ENCODE results near the gene RAI1.

The RAI1 gene

DNA sequence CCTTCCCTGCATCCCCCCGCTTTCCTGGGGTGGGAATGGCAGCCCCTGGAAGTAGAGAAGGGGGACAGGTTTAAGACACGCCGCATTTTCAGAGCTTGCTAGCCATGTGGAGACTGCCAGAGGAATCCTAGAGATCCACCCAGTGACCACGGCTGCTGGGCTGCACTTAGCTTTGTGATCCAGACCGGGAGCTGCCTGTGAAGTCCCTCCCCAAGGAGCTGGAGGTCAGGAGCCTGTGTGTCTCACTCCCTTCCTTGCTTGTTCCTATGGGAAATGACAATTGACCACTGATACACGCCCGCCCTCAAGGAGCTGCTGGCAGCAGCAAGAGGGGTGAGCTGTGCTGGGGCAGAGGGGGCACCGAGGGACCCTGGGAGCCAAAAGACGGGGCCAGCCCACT, 81.9 kb downstream of the RAI1 start:
- no peak for TF ChIP-seq Cebpa-rat (IDR thresholded peaks at IDR 0.05)
- H3K27ac ChIP-seq, result peak overlapping the region in 2 of 11 experiments; percentile 10 to 22; a peak in 3 of 22 replicates
- H3K4me1 ChIP-seq, result peaks cover 44 to 100% (median 94%) of the 10 kb centered on the region in 10 experiments
- H3K4me3 ChIP-seq, result no peak overlapping the region
- H3K27me3 ChIP-seq, result no peaks in the 10 kb centered on the region
- no peaks in the 10 kb centered on the region for H3K9me3 ChIP-seq (replicated peaks in 1 of 11)
- H3K9ac ChIP-seq, result peak overlapping the region in 7 of 11 experiments; percentile 6 to 41 (median 16); a peak in 9 of 22 replicates
- peaks cover 4 to 30% (median 9%) of the 10 kb centered on the region in 11 experiments; a peak in 12 of 22 replicates for H3K36me3 ChIP-seq
- H3K4me2 ChIP-seq, result peak overlapping the region; percentile 69 to 89 (median 79); a peak in 20 of 22 replicates
- peaks cover 94 to 100% (median 100%) of the 10 kb centered on the region in 11 experiments; a peak in 21 of 22 replicates for H4K20me1 ChIP-seq

DNA sequence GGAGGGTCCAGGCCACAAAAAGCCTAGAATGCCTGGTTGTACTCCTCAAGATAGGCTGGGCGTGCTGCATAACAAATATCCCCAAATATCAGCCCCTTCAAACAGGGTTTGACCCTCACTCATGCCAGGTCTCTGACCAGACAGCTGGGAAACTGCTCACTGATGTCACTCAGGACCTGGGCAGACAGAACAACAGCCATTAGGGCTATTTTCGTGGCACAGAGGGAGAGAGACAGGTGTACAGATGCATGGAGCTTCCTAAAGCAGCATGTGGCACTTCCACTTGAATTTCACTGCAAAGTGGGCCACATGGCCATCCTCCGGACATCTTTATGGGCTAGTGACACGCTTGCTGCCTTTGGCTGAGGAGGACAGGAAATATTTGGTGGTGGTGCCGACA, 82.5 kb downstream of the RAI1 start:
- no peaks in the 10 kb centered on the region for H3K27me3 ChIP-seq
- H3K9me3 ChIP-seq (replicated peaks in 1 of 11), result no peaks in the 10 kb centered on the region
- no peak for TF ChIP-seq Cebpa-rat (IDR thresholded peaks at IDR 0.05)
- peak overlapping the region in 4 of 11 experiments; percentile 1 to 22 (median 16); a peak in 4 of 22 replicates for H3K27ac ChIP-seq
- H3K36me3 ChIP-seq, result peaks cover 4 to 30% (median 9%) of the 10 kb centered on the region in 11 experiments; a peak in 12 of 22 replicates
- peaks cover 40 to 100% (median 94%) of the 10 kb centered on the region in 10 experiments for H3K4me1 ChIP-seq
- peak overlapping the region in 7 of 11 experiments; percentile 7 to 37 (median 16); a peak in 7 of 22 replicates for H3K9ac ChIP-seq
- peak overlapping the region; percentile 69 to 89 (median 79) for H3K4me2 ChIP-seq
- H4K20me1 ChIP-seq, result peaks cover 94 to 100% (median 100%) of the 10 kb centered on the region in 11 experiments
- H3K4me3 ChIP-seq, result no peak overlapping the region

DNA sequence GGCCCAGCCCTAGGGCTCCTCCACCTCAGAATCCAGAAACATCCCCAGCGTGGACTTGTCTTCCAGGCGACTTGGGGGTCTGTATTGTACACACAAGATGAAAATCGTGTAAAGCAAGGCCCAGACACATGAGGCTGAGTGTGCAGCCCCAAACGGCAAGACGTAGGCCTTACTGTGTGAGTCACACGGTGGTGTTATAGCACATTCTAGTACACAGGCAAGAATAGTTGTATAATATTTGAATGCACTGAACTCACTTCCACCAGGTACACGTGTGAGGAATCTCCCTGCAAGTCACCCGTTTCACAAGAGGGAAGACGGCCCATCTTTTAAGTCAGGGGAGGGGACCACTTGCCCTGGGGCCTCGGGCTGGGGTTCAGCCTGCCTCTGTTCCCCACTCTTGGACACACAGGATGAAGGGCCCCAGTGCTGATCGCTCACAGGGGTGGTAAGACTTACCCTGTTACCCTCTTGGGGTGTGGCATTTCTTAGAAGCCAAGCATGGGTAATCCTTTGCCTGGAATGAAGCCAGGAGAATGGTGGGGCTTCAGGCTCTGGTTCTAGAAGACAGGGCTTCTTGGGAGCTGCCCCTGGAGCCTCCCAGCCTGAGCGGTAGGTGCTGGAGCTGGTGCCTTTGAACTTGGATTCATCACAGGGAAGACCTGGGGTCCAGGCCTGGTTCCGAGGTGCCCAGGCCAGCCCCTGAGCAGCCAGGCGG, 84.3 kb downstream of the RAI1 start:
- Histone ChIP-seq H3K4me1 (peaks cover 40 to 98% (median 92%) of the 10 kb centered on the region in 10 experiments), H3K4me3 (no peak overlapping the region), H3K9me3 (replicated peaks in 1 of 11) (no peaks in the 10 kb centered on the region), H3K27ac (peak overlapping the region in 7 of 11 experiments; percentile 4 to 74 (median 57); a peak in 11 of 22 replicates), H3K4me2 (peak overlapping the region; percentile 71 to 89 (median 83)), H4K20me1 (peaks cover 93 to 100% (median 98%) of the 10 kb centered on the region in 11 experiments), H3K36me3 (peaks cover 0 to 16% (median 5%) of the 10 kb centered on the region in 11 experiments; a peak in 7 of 22 replicates), H3K27me3 (no peaks in the 10 kb centered on the region), H3K9ac (peak overlapping the region in 7 of 11 experiments; percentile 17 to 76 (median 61); a peak in 11 of 22 replicates)
- no peak for TF ChIP-seq Cebpa-rat (IDR thresholded peaks at IDR 0.05)

- H3K27ac ChIP-seq, result peak overlapping the region in 9 of 11 experiments; percentile 23 to 74 (median 52); a peak in 17 of 22 replicates
- H3K27me3 ChIP-seq, result no peaks in the 10 kb centered on the region
- peaks cover 93 to 100% (median 98%) of the 10 kb centered on the region in 11 experiments for H4K20me1 ChIP-seq
These were observed 85.0 kb downstream of the RAI1 start for GRCh38 chr17:17766077-17766743.

DNA sequence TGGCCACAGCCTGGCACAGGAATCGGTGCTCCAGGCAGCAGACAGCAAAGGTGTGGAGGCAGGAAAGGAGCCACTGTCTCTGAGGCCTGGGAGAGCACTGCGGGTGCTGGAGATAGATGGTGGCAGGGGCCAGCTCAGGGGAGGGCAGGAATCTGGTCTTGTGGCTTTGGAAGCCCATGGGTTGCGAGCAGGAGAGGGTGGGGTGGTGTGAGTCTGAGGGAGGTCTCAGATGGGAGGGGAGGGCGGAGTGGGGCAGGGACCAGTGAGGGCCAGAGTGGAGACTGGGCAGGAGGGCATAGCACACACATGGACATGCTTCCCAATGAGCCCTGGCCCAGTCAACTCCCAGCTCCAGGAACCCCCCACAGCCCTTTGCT, 85.5 kb downstream of the RAI1 start:
- peak overlapping the region; percentile 8 to 76 (median 59); a peak in 17 of 22 replicates for H3K9ac ChIP-seq

More at GRCh38 chr17:17766077-17766743, 85.0 kb downstream of the RAI1 start:
- TF ChIP-seq Cebpa-rat (IDR thresholded peaks at IDR 0.05), result no peak
- H3K4me1 ChIP-seq, result peaks cover 40 to 97% (median 90%) of the 10 kb centered on the region in 10 experiments
- H3K4me2 ChIP-seq, result peak overlapping the region; percentile 71 to 89 (median 83)
- no peak overlapping the region for H3K4me3 ChIP-seq
- H3K9me3 ChIP-seq (replicated peaks in 1 of 11), result no peaks in the 10 kb centered on the region
- peak overlapping the region; percentile 8 to 76 (median 59); a peak in 17 of 22 replicates for H3K9ac ChIP-seq
- peaks cover 0 to 11% (median 4%) of the 10 kb centered on the region in 11 experiments; a peak in 6 of 22 replicates for H3K36me3 ChIP-seq

GRCh38 chr17:17767154-17767869, 86.1 kb downstream of the RAI1 start:
- H3K27ac ChIP-seq, result peak overlapping the region in 5 of 11 experiments; percentile 36 to 74 (median 65); a peak in 6 of 22 replicates
- no peaks in the 10 kb centered on the region for H3K27me3 ChIP-seq
- TF ChIP-seq Cebpa-rat (IDR thresholded peaks at IDR 0.05), result no peak
- H3K4me3 ChIP-seq, result no peak overlapping the region
- H4K20me1 ChIP-seq, result peaks cover 93 to 100% (median 98%) of the 10 kb centered on the region in 11 experiments
- H3K4me1 ChIP-seq, result peaks cover 40 to 97% (median 87%) of the 10 kb centered on the region in 10 experiments
- H3K9me3 ChIP-seq (replicated peaks in 1 of 11), result no peaks in the 10 kb centered on the region
- peak overlapping the region in 7 of 11 experiments; percentile 8 to 76 (median 61); a peak in 7 of 22 replicates for H3K9ac ChIP-seq
- peaks cover 0 to 15% (median 4%) of the 10 kb centered on the region in 11 experiments; a peak in 6 of 22 replicates for H3K36me3 ChIP-seq
- H3K4me2 ChIP-seq, result peak overlapping the region in 10 of 11 experiments; percentile 71 to 89 (median 84); a peak in 20 of 22 replicates

More for the DNA sequence above, 85.5 kb downstream of the RAI1 start:
- TF ChIP-seq Cebpa-rat (IDR thresholded peaks at IDR 0.05), result no peak
- Histone ChIP-seq H3K4me3 (no peak overlapping the region), H3K9me3 (replicated peaks in 1 of 11) (no peaks in the 10 kb centered on the region), H3K4me1 (peaks cover 40 to 97% (median 90%) of the 10 kb centered on the region in 10 experiments), H3K36me3 (peaks cover 0 to 11% (median 4%) of the 10 kb centered on the region in 11 experiments; a peak in 6 of 22 replicates), H3K27me3 (no peaks in the 10 kb centered on the region), H3K4me2 (peak overlapping the region; percentile 71 to 89 (median 83)), H3K27ac (peak overlapping the region in 9 of 11 experiments; percentile 23 to 74 (median 52); a peak in 15 of 22 replicates), H4K20me1 (peaks cover 93 to 100% (median 98%) of the 10 kb centered on the region in 11 experiments)

- Histone ChIP-seq H4K20me1 (peaks cover 91 to 99% (median 97%) of the 10 kb centered on the region in 11 experiments), H3K27ac (peak overlapping the region in 1 of 11 experiments; percentile 37; a peak in 1 of 22 replicates), H3K9me3 (replicated peaks in 1 of 11) (no peaks in the 10 kb centered on the region), H3K27me3 (no peaks in the 10 kb centered on the region), H3K4me3 (no peak overlapping the region), H3K9ac (peak overlapping the region in 3 of 11 experiments; percentile 4 to 52 (median 50); a peak in 3 of 22 replicates), H3K36me3 (peaks cover 0 to 18% (median 4%) of the 10 kb centered on the region in 11 experiments; a peak in 6 of 22 replicates), H3K4me1 (peaks cover 40 to 93% (median 81%) of the 10 kb centered on the region in 10 experiments), H3K4me2 (peak overlapping the region in 6 of 11 experiments; percentile 13 to 89 (median 82); a peak in 8 of 22 replicates)
- no peak for TF ChIP-seq Cebpa-rat (IDR thresholded peaks at IDR 0.05)
These were observed 86.7 kb downstream of the RAI1 start for GRCh38 chr17:17767887-17768418.
